Heart left ventricle (tissue), 16 donors: ENCODE measurements around the gene SCN11A. TPM values are rescaled to one million over a fixed set of nuclear protein-coding genes. Genes with fewer than 3 reads are reported as not detected.

Experiments
- ATAC-seq, 4 donors: fragments of 200-7000 bp; cut with Tn5 transposase; one replicate each; pipeline ENCODE4 v1.9.1; 2020 to 2022; ENCODE audit warnings: moderate library complexity in 4 of 4, mild to moderate bottlenecking in 3 of 4, moderate number of reproducible peaks in 1 of 4
- DNase-seq, 5 donors: peaks; one replicate each; pipeline ENCODE4 v3.0.0-alpha.2; 2020
- H3K27ac ChIP-seq, 12 donors: fragments of 200-600 bp; sonication (generic) in 4 of 12; one replicate each; pipeline versions ENCODE4 v1.5.0 to v1.8.0; 2016 to 2022; ENCODE audit warnings: mild to moderate bottlenecking in 2 of 12
- H3K27me3 ChIP-seq, 9 donors: fragments of 200-600 bp; sonication (generic) in 2 of 9; one replicate each; pipeline versions ENCODE4 v1.5.1 to v1.8.0; 2016 to 2022; ENCODE audit warnings: mild to moderate bottlenecking in 3 of 9
- H3K36me3 ChIP-seq, 9 donors: fragments of 200-600 bp; sonication (generic) in 2 of 9; one replicate each; pipeline versions ENCODE4 v1.5.0 to v1.8.0; 2018 to 2022; ENCODE audit warnings: mild to moderate bottlenecking in 2 of 9
- H3K4me1 ChIP-seq, 12 donors: fragments of 200-600 bp; sonication (generic) in 4 of 12; one replicate each; pipeline versions ENCODE4 v1.5.0 to v1.8.0; 2016 to 2022; ENCODE audit warnings: mild to moderate bottlenecking in 3 of 12
- H3K4me3 ChIP-seq, 12 donors: fragments of 200-600 bp; sonication (generic) in 4 of 12; one replicate each; pipeline versions ENCODE4 v1.5.0 to v1.8.0; 2017 to 2022; ENCODE audit warnings: mild to moderate bottlenecking in 9 of 12, moderate library complexity in 4 of 12
- H3K9me3 ChIP-seq, 12 donors: fragments of 200-600 bp; sonication (generic) in 4 of 12; one replicate each; pipeline versions ENCODE4 v1.5.0 to v1.8.0; 2016 to 2022; ENCODE audit warnings: mild to moderate bottlenecking in 1 of 12
- POLR2A ChIP-seq, 2 donors: fragments of 450-650 bp; IDR thresholded peaks; one replicate each; pipeline ENCODE4 v1.6.1; 2017; ENCODE audit warnings: antibody characterized with exemption in 2 of 2, mild to moderate bottlenecking in 2 of 2, moderate library complexity in 2 of 2
- WGBS, 4 donors: extraction: QIAGEN DNeasy Blood & Tissue Kit in 2 of 4; methylation state at CpG; one replicate each; pipeline versions ENCODE4 v1.1.5 to v1.1.7; 2013 to 2018; 5-methylcytosine and 5-hydroxymethylcytosine counted together
- intact Hi-C, 10 donors: fragments of 100-400 bp; cut with DNase I; formaldehyde crosslinking; loops; one replicate each; pipeline versions ENCODE4 v1.11.1 to v1.14.2; 2022
- polyA plus RNA-seq, 2 donors: library from polyadenylated mRNA; stranded (reverse); fragments of 200-250 nt; gene quantifications; one replicate each; pipeline ENCODE4 v1.2.3, GENCODE V29; 2013
- total RNA-seq, 9 donors: library from RNA; depleted of rRNA in 2 of 9; stranded (reverse); fragments of >200 nt in 2 of 9; fragmentation: NEBNext Ultra II Directional in 3 of 9; extraction: Animal tissue kit (Norgen Biotek cat#: 25700) in 3 of 9; gene quantifications; one replicate each; pipeline versions ENCODE4 v1.1.0 to v1.2.4, GENCODE V29; 2016 to 2023
- TF ChIP-seq, protein P1 (sequence below), 12 donors: fragments of 200-600 bp; sonication (generic) in 4 of 12; IDR thresholded peaks; one replicate each; pipeline versions ENCODE4 v1.5.0 to v1.8.0; 2018 to 2022; ENCODE audit warnings: antibody characterized with exemption in 12 of 12, mild to moderate bottlenecking in 5 of 12
- donor health status: ischemic (EF 13 %, LVEDD 7.1; RV severe dilation, severe dysfunction).
- donor health status: healthy with polysubstance abuse.
- donor health status: DM: no; HTN: yes; CAD: no.
- donor health status: DM: no; HTN: no; CAD: no.
- donor health status: ischemic (EF 25% LVEDD 6.9; RV normal size, moderate dysfunction).
- donor health status: ischemic (EF 25% LVEDD 5.7; RV mildly dilated, moderate dysfunction).
- donor health status: healthy.
- donor health status: DM: yes; HTN: yes; CAD: no.
- donor health status: ischemic (EF 35%, LVEDD 5.7; RV mildly dilated, moderate dysfunction).
- donor health status: nonischemic (EF 11% LVEDD 7.7; RV severe dilation, severe dysfunction).
- donor health status: DM: yes; HTN: yes; CAD: no.
- donor health status: PGD.
- donor health status: ischemic (EF 29% LVEDD 5.4; RV normal size, mild dysfunction).
- donor health status: nonischemic (EF 23%, LVEDD 6.1; RV moderate dilation, normal function).

Gene SCN11A
- total and polyA plus RNA-seq, 11 donors: 0.03 to 0.13 (median 0.08) TPM; not detected in 4

DNA sequence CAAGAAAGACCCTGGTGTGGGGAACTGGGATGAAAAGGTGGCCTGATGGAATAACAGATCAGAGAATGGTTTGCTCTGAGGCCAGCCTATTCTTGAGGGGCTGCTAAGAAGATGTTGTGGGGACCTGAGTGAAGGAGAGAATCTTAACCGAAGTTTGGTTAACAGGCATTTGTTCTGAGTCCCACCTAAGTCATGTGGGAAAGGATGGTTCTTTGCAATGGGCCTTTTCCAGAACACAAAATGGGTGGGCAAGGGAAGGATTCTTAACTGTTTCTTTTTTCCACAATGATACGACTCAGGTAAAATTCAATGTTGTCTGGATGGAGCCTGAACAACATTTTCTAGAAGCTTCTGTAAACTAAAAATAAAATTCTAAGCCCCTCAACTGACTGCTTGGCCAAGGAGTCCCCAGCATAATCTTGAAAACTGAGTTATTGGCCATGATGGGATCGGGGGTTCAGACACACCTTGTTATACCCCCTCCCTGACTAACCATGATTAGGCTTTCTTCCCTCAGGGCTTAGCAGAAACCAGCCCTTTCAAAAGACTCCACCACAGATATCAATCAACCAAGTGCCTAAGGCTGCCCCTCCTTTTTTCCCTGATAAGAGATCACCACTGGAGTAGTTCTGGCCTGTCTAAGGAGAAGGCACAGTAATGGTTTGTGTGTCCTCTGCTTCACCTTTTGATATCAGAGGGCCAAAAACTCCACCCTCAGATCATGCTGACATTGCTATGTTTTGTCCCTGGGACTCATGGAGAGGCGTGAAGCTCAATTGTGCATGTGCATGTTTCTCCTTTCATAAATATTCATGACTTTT lies 30.1 kb downstream of the SCN11A start:
- TF ChIP-seq, protein P1, sequence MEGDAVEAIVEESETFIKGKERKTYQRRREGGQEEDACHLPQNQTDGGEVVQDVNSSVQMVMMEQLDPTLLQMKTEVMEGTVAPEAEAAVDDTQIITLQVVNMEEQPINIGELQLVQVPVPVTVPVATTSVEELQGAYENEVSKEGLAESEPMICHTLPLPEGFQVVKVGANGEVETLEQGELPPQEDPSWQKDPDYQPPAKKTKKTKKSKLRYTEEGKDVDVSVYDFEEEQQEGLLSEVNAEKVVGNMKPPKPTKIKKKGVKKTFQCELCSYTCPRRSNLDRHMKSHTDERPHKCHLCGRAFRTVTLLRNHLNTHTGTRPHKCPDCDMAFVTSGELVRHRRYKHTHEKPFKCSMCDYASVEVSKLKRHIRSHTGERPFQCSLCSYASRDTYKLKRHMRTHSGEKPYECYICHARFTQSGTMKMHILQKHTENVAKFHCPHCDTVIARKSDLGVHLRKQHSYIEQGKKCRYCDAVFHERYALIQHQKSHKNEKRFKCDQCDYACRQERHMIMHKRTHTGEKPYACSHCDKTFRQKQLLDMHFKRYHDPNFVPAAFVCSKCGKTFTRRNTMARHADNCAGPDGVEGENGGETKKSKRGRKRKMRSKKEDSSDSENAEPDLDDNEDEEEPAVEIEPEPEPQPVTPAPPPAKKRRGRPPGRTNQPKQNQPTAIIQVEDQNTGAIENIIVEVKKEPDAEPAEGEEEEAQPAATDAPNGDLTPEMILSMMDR (IDR thresholded peaks at IDR 0.05): no peak
- no peak for TF ChIP-seq POLR2A (IDR thresholded peaks at IDR 0.05)
- ATAC-seq (no peak), DNase-seq (no peak)
- intact Hi-C loops: no loop called here
- Histone ChIP-seq H3K27ac (no peak overlapping the region), H3K4me3 (no peak overlapping the region), H3K36me3 (no peaks in the 10 kb centered on the region), H3K4me1 (peaks cover 0 to 4% (median 0%) of the 10 kb centered on the region in 12 donors), H3K9me3 (no peaks in the 10 kb centered on the region), H3K27me3 (peaks cover 0 to 7% (median 0%) of the 10 kb centered on the region in 9 donors)
- 82 to 90% (median 84%) methylated on average over 4 of the region's 4 CpGs for WGBS, 4 donors

DNA sequence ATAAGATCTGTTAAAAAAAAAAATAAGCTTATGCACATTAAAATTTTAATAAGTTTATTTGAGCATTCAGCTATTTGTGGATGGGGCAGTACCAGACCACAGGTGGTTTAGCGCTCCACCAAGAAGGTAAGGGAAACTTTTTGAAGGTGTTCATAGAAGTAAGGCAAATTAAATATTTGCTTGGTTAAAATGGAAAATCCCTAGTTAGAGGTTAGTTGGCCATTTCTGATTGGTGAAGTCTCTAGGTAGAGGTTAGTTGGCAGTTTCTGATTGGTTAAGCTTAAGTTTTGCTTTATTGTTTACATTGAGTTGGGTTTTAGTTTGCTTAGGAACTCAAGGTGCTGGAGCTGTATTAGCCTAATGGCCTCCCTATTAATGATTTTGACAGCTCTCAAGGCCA lies 30.7 kb downstream of the SCN11A start:
- Histone ChIP-seq H3K9me3 (no peaks in the 10 kb centered on the region), H3K27ac (no peak overlapping the region), H3K4me3 (no peak overlapping the region), H3K27me3 (peaks cover 0 to 7% (median 0%) of the 10 kb centered on the region in 9 donors), H3K4me1 (no peaks in the 10 kb centered on the region), H3K36me3 (no peaks in the 10 kb centered on the region)
- TF ChIP-seq, protein P1 (IDR thresholded peaks at IDR 0.05): no peak
- TF ChIP-seq POLR2A (IDR thresholded peaks at IDR 0.05): no peak
- WGBS, 4 donors: 89 to 100% (median 98%) methylated on average over 1 of the region's 1 CpG
- ATAC-seq: no peak
- DNase-seq: no peak
- intact Hi-C loops: no loop called here

DNA sequence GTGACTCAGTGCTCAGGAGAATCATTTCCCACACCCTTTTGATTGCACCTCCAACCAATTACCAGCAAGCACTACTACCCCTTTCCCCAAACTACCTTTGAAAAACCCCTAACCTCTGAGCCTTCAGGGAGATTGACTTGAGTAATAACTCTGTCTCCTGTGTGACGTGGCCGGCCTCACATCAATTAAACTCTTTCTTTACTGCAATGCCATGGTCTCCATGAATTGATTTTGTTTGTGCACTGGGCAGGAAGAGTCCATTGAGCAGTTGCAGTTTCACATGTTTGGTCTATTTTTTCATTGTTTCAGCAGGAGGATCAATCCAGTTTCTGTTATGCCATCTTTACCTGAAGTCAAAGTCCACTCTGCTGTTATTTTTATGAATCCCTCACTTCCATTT lies 32.4 kb downstream of the SCN11A start:
- 90 to 95% (median 94%) methylated on average over 2 of the region's 2 CpGs for WGBS, 4 donors
- no peak overlapping the region for H3K4me3 ChIP-seq
- TF ChIP-seq, protein P1 (IDR thresholded peaks at IDR 0.05): no peak
- TF ChIP-seq POLR2A (IDR thresholded peaks at IDR 0.05): no peak
- no peaks in the 10 kb centered on the region for H3K4me1 ChIP-seq
- H3K9me3 ChIP-seq: no peaks in the 10 kb centered on the region
- no peak for ATAC-seq
- H3K27me3 ChIP-seq: peaks cover 0 to 7% (median 0%) of the 10 kb centered on the region in 9 donors
- intact Hi-C loops: no loop called here
- H3K27ac ChIP-seq: no peak overlapping the region
- H3K36me3 ChIP-seq: no peaks in the 10 kb centered on the region
- DNase-seq: no peak

DNA sequence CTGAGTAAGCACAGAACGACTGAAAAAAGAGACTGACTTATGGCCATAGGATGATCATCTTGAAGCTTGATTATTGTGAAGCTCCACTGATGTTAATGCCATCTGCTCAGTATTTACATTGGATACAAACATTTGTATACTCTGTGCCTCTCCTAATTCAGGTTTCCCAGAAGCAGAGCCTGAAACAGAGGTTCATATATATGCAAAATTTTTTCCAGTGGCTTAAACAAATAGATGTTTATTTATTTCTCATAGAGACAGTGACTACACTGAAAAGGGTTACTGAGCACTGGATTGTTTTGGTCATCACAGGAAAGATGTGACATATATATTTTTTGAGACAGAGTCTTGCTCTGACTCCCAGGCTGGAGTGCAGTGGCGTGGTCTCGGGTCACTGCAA lies 36.3 kb downstream of the SCN11A start:
- WGBS, 4 donors: 90 to 95% (median 91%) methylated on average over 3 of the region's 3 CpGs
- DNase-seq: no peak
- TF ChIP-seq, protein P1 (IDR thresholded peaks at IDR 0.05): no peak
- TF ChIP-seq POLR2A (IDR thresholded peaks at IDR 0.05): no peak
- Histone ChIP-seq H3K27ac (no peak overlapping the region), H3K4me1 (no peaks in the 10 kb centered on the region), H3K27me3 (peaks cover 0 to 7% (median 0%) of the 10 kb centered on the region in 9 donors), H3K9me3 (no peaks in the 10 kb centered on the region), H3K4me3 (no peak overlapping the region), H3K36me3 (no peaks in the 10 kb centered on the region)
- intact Hi-C loops: no loop called here
- no peak for ATAC-seq
